A549 (cell line): ENCODE results near the gene PPP6R1.

Experiments
- ESRRA ChIP-seq: fragments of 150-350 bp; IDR thresholded peaks from 2 replicates; pipeline ENCODE4 v1.6.1; 2014; ENCODE audit warnings: mild to moderate bottlenecking, low read length, borderline replicate concordance
- POLR2A ChIP-seq: IDR thresholded peaks from 2 replicates; pipeline ENCODE4 v1.6.1; 2012; ENCODE audit warnings: mild to moderate bottlenecking, low read length
- TF ChIP-seq, protein P1 (sequence below): fragments of >200 bp; sonication (Bioruptor Twin); formaldehyde crosslinking; IDR thresholded peaks from 3 replicates; pipeline ENCODE4 v1.5.1; 2016

DNA sequence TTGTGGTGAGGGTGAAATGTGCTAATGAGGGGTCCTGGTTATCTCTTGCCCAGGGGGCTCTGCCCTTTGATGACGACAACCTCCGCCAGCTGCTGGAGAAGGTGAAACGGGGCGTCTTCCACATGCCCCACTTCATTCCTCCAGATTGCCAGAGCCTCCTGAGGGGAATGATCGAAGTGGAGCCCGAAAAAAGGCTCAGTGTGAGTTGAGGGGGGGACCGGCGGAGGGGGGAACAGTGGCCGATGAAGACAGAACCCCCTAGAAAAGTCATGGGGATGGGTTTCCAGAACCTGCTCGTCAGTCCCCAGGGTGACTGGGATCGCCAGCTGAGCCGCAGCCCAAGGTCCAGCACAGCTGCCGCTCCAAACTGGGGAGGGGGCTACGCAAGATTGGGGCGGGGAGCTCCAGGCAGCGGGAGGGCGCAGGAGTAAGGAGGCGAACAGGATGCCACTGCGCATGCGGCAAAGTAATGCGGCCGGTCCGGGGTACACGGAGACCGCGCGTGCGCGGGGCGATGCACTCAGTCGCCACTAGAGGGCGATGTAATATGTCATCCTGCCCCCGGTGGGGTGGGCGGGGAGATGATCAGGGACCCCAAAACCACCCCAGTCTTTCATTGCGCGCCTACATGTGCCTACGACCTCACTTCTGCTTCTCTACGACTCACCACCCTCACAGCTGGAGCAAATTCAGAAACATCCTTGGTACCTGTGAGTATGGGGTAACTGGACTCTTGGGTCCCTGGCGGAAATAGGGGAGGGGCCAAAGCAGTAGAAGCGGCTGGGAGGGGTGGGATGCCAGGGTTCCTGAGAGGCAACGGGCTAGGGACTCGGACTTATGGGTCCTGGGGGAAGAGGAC, 42.9 kb upstream of the PPP6R1 start:
- TF ChIP-seq, protein P1, sequence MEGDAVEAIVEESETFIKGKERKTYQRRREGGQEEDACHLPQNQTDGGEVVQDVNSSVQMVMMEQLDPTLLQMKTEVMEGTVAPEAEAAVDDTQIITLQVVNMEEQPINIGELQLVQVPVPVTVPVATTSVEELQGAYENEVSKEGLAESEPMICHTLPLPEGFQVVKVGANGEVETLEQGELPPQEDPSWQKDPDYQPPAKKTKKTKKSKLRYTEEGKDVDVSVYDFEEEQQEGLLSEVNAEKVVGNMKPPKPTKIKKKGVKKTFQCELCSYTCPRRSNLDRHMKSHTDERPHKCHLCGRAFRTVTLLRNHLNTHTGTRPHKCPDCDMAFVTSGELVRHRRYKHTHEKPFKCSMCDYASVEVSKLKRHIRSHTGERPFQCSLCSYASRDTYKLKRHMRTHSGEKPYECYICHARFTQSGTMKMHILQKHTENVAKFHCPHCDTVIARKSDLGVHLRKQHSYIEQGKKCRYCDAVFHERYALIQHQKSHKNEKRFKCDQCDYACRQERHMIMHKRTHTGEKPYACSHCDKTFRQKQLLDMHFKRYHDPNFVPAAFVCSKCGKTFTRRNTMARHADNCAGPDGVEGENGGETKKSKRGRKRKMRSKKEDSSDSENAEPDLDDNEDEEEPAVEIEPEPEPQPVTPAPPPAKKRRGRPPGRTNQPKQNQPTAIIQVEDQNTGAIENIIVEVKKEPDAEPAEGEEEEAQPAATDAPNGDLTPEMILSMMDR = peak; percentile 99
- TF ChIP-seq ESRRA = no peak
- TF ChIP-seq POLR2A = peak; percentile 56
